GM18519 (cell line): ENCODE measurements around the gene HES4.

Experiments
- ATAC-seq: cut with Tn5 transposase; IDR thresholded peaks from one replicate; pipeline ENCODE4 v1.9.1; 2021; ENCODE audit warnings: mild to moderate bottlenecking, moderate library complexity; ENCODE audit not compliant: unreplicated experiment, low FRiP score

The HES4 gene

DNA sequence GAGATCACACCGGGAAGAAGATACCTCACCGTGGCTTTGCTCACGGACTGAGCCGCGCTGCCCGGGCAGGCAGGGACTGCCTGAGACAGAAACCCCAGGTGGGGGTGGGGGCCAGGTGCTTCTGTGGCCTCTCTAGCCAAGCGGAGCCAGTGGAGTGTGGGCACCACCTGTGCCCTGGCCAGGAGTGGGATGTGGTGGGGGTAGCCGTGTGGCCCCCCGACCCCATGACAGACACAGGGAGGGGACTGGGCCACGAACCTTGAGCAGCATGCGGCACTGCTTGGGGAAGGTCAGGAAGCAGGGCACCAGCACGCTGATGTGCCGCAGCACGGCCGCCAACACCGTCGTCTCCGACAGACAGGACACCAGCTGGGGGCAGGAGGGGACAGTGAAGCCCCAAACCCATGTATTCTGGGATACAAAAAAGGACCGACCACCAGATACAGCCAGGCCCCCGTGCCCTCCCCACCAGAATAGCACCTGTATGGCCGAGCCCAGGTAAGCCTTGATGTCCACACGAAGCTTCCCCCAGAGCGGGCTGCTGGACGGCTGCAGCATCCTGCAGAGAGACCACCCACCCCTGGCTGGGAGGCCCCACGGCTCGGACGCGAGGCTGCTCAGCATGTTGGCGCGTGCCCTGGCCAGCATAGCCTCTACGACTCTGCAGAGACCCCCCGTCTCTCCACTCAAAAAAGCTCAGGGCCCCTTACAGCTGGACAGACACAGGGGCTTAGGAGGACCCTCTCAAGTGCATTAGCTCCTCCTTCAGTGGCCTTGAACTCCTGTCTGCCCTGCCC is 46.2 kb downstream of the HES4 start:
- ATAC-seq, result no peak

DNA sequence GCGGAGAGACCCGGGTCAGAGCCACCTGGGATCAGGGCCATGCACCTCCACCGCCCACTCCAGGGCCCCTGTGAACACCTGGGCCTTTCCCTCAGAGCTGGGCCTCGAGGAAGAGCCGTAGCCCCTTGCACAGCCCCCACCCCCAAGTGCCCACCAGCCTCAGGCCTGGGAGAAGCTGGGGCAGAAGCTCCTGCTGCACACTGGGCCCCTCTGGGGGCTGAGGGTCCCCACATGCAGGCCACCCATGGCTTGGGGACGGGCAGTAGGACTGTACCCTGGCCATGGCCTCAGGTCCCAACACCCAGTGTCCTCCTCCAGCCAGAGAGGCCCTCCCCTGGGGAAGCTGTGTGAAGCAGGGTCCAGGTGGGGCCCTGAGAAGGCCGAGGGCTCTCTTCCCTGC is 47.3 kb downstream of the HES4 start:
- ATAC-seq, result no peak

DNA sequence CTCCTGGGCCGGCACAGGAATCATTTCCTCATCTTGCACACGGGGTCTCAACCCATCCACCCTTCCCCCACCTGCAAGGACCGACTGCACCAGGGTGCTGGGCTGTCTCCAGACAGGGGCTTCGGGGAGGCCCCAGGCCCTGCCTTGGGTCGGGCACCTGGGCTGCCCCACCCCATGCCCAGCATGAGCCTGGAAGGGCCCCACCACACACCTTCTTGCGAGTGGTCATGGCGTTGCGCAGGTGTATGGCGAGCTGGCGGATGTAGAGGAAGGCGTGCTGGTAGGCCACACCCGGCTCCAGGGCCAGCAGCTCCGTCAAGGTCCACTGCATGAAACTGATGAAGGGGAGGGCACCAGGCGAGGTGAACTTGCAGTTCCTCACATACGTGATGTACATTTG is 47.7 kb downstream of the HES4 start:
- ATAC-seq, result no peak

DNA sequence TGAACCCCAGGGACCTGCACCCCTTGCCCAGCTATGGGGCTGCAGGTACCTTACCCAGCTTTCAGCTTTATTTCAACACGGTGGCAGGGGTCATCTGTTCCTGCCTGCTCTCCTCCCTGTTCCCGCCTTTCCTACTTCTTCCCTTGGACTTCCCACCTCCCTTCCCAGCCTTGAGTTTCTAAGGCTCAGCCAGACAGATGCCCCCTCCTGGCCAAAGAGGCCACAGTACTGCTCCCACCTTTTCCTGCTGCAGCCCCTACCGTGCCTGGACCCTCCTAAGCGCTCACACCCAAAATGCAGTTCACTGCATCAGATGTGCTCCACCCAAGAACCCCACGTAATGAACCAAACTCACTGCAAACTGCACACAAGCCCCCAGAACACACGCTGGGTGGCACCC is 48.5 kb downstream of the HES4 start:
- ATAC-seq, result no peak

DNA sequence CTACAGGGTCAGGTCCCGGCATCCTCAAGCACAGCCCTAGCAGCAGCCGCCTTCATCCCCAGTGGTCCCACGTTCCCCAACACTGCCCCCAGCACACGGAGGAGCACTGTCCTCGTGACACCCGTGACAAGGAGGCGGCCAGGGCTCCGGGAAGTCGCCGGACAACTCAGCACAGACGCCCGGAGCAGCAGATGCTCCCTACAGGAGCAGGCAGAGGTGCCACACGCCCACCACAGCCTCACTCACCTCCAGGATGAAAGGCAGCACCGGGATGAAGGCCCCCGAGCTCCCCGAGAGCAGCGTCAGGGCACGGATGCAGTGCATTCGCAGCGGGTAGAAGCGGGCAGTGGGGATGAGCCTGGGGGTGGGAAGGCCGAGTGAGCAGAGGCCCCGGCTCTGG is 49.0 kb downstream of the HES4 start:
- no peak for ATAC-seq

DNA sequence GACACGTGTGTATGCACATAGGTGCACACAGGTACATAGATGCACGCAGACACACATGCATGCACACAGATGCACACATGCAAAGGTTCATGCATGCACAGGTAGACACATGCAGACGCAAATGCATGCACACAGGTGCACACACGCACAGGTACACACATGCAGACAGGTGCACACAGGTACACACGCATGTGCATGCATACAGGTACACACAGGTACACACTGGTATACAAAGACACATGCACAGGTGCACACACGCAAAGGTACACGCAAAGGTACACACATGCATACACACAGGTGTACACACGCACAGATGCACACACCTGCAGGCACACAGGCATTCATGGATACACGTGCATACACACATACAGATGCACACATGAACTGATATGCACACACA is 49.6 kb downstream of the HES4 start:
- ATAC-seq, result no peak
